MM.1S (cell line): ENCODE results near the gene SIRPG.

Source experiments
- DNase-seq: peaks from one replicate; pipeline ENCODE4 v3.0.0-alpha.2; 2015
- H2AFZ ChIP-seq: fragments of 300-600 bp; sonication (generic); 2 replicates; pipeline ENCODE4 v1.6.0; 2016; ENCODE audit warnings: antibody characterized with exemption, low read length
- H3F3A ChIP-seq: fragments of 300-600 bp; sonication (generic); 2 replicates; pipeline ENCODE4 v1.6.1; 2016; ENCODE audit warnings: mild to moderate bottlenecking, antibody characterized with exemption, low read length, moderate library complexity, mixed read lengths; ENCODE audit not compliant: insufficient read depth
- H3K27ac ChIP-seq: fragments of 300-600 bp; sonication (generic); 2 replicates; pipeline ENCODE4 v1.5.1; 2016; ENCODE audit warnings: mild to moderate bottlenecking, low read length
- H3K27me3 ChIP-seq: fragments of 300-600 bp; sonication (generic); replicated peaks from 2 replicates; pipeline ENCODE4 v1.6.0; 2016; ENCODE audit warnings: low read length; ENCODE audit not compliant: insufficient read depth
- H3K36me3 ChIP-seq: fragments of 300-600 bp; sonication (generic); replicated peaks from 2 replicates; pipeline ENCODE4 v1.6.1; 2016; ENCODE audit warnings: mild to moderate bottlenecking, low read length, mixed read lengths; ENCODE audit not compliant: insufficient read depth
- H3K4me1 ChIP-seq: fragments of 300-600 bp; sonication (generic); 2 replicates; pipeline ENCODE4 v1.6.1; 2016; ENCODE audit warnings: low read length, mixed read lengths
- H3K4me2 ChIP-seq: fragments of 300-600 bp; sonication (generic); 2 replicates; pipeline ENCODE4 v1.6.0; 2016; ENCODE audit warnings: low read depth, low read length
- H3K4me3 ChIP-seq: fragments of 300-600 bp; sonication (generic); 2 replicates; pipeline ENCODE4 v1.5.1; 2016; ENCODE audit warnings: low read length, mixed read lengths
- H3K79me2 ChIP-seq: fragments of 300-600 bp; sonication (generic); 2 replicates; pipeline ENCODE4 v1.6.1; 2016; ENCODE audit warnings: mixed run types, low read length, mixed read lengths
- H3K9ac ChIP-seq: fragments of 300-600 bp; sonication (generic); 2 replicates; pipeline ENCODE4 v1.6.1; 2016; ENCODE audit warnings: low read length, mixed read lengths
- H3K9me2 ChIP-seq: fragments of 300-600 bp; sonication (generic); replicated peaks from 2 replicates; pipeline ENCODE4 v1.6.1; 2016; ENCODE audit warnings: mild to moderate bottlenecking, low read length, mixed read lengths; ENCODE audit not compliant: insufficient read depth
- H3K9me3 ChIP-seq: fragments of 300-600 bp; sonication (generic); replicated peaks from 2 replicates; pipeline ENCODE4 v1.6.1; 2016; ENCODE audit warnings: mild to moderate bottlenecking, low read length, mixed read lengths; ENCODE audit not compliant: insufficient read depth
- H4K20me1 ChIP-seq: fragments of 300-600 bp; sonication (generic); 2 replicates; pipeline ENCODE4 v1.6.1; 2016; ENCODE audit warnings: mild to moderate bottlenecking, low read length, moderate library complexity, mixed read lengths; ENCODE audit not compliant: insufficient read depth
- CTCF ChIP-seq: fragments of 300-600 bp; sonication (generic); IDR thresholded peaks from 2 replicates; pipeline ENCODE4 v1.5.1; 2016; ENCODE audit warnings: antibody characterized with exemption, low read length, mixed read lengths
- EZH2 ChIP-seq: fragments of 300-600 bp; sonication (generic); optimal IDR thresholded peaks from 2 replicates; pipeline ENCODE3; 2017; ENCODE audit warnings: low read depth, mild to moderate bottlenecking, antibody characterized with exemption, low read length, mixed read lengths
- EZH2phosphoT487 ChIP-seq: fragments of 300-600 bp; sonication (generic); IDR thresholded peaks from 2 replicates; pipeline ENCODE4 v1.6.1; 2018; ENCODE audit warnings: antibody characterized with exemption, low read length

SIRPG gene

GRCh38 chr20:1633535-1633934 lies 24.0 kb downstream of the SIRPG start:
- Histone ChIP-seq H3K27ac (no peak overlapping the region), H3K79me2 (no peaks in the 10 kb centered on the region), H3F3A (no peaks in the 10 kb centered on the region), H3K4me2 (no peak overlapping the region), H3K9ac (no peak overlapping the region), H3K4me1 (no peaks in the 10 kb centered on the region), H3K27me3 (no peaks in the 10 kb centered on the region), H3K9me2 (no peaks in the 10 kb centered on the region), H2AFZ (no peak overlapping the region), H3K9me3 (no peaks in the 10 kb centered on the region), H3K36me3 (no peaks in the 10 kb centered on the region), H4K20me1 (no peaks in the 10 kb centered on the region), H3K4me3 (no peak overlapping the region)
- DNase-seq: no peak
- TF ChIP-seq EZH2: no peak
- TF ChIP-seq CTCF: no peak
- no peak for TF ChIP-seq EZH2phosphoT487

GRCh38 chr20:1632178-1632577 lies 25.4 kb downstream of the SIRPG start:
- H3K9me3 ChIP-seq: no peaks in the 10 kb centered on the region
- TF ChIP-seq EZH2phosphoT487 (no peak), CTCF (no peak), EZH2 (no peak)

GRCh38 chr20:1631309-1632151 lies 26.0 kb downstream of the SIRPG start:
- Histone ChIP-seq H4K20me1 (no peaks in the 10 kb centered on the region), H3K4me2 (no peak overlapping the region), H3K27ac (no peak overlapping the region), H2AFZ (no peak overlapping the region), H3K9me3 (no peaks in the 10 kb centered on the region), H3K36me3 (no peaks in the 10 kb centered on the region), H3K4me1 (no peaks in the 10 kb centered on the region), H3K79me2 (no peaks in the 10 kb centered on the region), H3K27me3 (no peaks in the 10 kb centered on the region), H3K9me2 (no peaks in the 10 kb centered on the region), H3K9ac (no peak overlapping the region), H3F3A (no peaks in the 10 kb centered on the region), H3K4me3 (no peak overlapping the region)
- DNase-seq: no peak
- TF ChIP-seq CTCF: no peak
- TF ChIP-seq EZH2phosphoT487: no peak
- no peak for TF ChIP-seq EZH2

More at GRCh38 chr20:1632178-1632577, 25.4 kb downstream of the SIRPG start:
- H3K4me1 ChIP-seq: no peaks in the 10 kb centered on the region
- H3K36me3 ChIP-seq: no peaks in the 10 kb centered on the region
- H3K4me3 ChIP-seq: no peak overlapping the region
- no peak overlapping the region for H3K4me2 ChIP-seq
- no peaks in the 10 kb centered on the region for H4K20me1 ChIP-seq
- no peaks in the 10 kb centered on the region for H3K27me3 ChIP-seq
- H3K27ac ChIP-seq: no peak overlapping the region
- H2AFZ ChIP-seq: no peak overlapping the region
- no peak for DNase-seq
- H3K79me2 ChIP-seq: no peaks in the 10 kb centered on the region
- no peaks in the 10 kb centered on the region for H3F3A ChIP-seq
- no peaks in the 10 kb centered on the region for H3K9me2 ChIP-seq
- no peak overlapping the region for H3K9ac ChIP-seq
